Measurements from ENCODE around the gene CUL4B. TPM values are rescaled to one million over a fixed set of nuclear protein-coding genes. Genes with fewer than 3 reads are reported as not detected.
A peak's percentile ranks its signal among the peaks of the same experiment; 100 is the strongest.

The CUL4B gene
- total RNA-seq, 1 experiment from 2014 or later: 38.9 TPM

DNA sequence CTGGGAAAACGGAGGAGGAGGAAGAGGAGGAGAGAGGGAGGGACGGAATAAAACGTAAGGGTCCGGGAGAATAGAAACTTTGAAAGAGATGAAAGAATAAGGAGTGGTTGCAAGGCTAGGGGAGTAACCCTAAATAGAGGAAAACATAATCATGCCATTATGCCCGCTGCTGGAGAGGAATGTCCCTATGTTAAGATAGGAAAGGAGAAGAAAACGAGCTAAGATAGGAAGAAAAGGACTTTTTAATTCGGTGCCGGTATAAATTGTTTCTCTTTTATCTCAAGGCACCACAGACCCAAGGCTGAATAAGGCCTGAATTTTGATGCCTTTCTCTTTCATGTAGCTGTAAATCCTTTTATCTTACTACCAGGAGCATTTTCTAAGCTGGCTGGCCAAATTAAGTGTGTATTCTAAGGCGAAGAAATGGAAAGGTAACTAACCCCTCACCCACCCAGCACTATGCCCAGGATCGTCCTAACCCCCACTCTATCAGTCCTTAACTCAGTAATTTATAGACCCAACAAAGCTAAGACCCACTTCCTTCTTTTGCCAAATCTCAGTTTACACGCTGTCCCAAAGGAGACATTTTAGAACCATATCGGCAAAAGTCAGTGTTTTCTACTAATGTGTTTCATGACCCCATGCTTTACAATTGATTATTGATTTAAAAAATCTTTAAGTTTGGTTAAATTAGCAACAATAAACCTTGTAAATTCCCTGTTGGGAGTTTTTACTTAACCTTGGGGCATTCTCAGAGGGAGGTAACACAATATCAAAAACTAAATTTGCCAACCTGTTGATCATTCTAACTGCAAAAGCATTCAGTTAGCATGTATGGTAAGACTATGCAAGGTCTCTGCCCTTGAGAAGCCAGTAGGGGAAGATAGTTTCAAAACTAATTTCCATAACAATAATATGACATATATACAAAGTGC lies 1.1 kb upstream of the CUL4B start (continued):
- TF ChIP-seq, protein P1, sequence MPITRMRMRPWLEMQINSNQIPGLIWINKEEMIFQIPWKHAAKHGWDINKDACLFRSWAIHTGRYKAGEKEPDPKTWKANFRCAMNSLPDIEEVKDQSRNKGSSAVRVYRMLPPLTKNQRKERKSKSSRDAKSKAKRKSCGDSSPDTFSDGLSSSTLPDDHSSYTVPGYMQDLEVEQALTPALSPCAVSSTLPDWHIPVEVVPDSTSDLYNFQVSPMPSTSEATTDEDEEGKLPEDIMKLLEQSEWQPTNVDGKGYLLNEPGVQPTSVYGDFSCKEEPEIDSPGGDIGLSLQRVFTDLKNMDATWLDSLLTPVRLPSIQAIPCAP (CRISPR knock-in tag; IDR thresholded peaks at IDR 0.05): no peak

DNA sequence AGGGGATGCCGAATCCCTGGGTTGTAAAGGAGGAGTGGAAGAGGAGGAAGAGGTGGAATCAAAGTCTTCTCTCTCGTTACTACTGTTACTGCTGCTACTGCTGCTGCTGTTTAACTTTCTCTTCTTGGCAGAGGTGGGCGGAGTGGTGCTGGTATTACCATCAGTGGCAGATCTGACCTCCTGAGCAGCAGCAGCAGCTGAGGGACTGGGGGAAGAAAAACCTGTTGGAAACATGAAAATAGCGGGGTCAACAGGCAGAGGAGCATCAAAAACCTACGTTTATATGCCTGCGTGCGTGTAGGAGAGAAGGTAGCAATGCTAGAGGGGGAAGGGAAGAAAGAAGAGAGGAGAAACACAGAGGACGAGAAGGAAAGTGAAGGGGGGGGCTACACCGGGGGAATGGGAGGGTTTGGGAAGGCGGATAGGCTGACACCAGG lies 339 bp downstream of the CUL4B start:
- CTCF ChIA-PET: interaction anchor here (0.6 to 1.9 kb wide), 2 partner anchors 43 to 297 kb away, joined by 3 to 5 read pairs; partner anchors contain the start of gene MCTS1
- DNase-seq (ENCODE audit: low spot score): peak; percentile 11
- H3K9me3 Mint-ChIP-seq: no peaks in the 10 kb centered on the region
- H3K36me3 Mint-ChIP-seq: peaks cover 10% of the 10 kb centered on the region
- H3K27me3 Mint-ChIP-seq (ENCODE audit: low read depth): no peaks in the 10 kb centered on the region
- peak; percentile 3; the same call in 1 of the 2 replicates for ATAC-seq
- peak overlapping the region; percentile 98 for H3K27ac Mint-ChIP-seq
- peak overlapping the region; percentile 93 for H3K4me3 Mint-ChIP-seq
- POLR2A ChIA-PET: interaction anchor here (0.6 to 1.9 kb wide), 3 partner anchors 43 to 230 kb away, joined by 3 to 21 read pairs (median 4); partner anchors contain the start of gene MCTS1
- TF ChIP-seq, protein P2, sequence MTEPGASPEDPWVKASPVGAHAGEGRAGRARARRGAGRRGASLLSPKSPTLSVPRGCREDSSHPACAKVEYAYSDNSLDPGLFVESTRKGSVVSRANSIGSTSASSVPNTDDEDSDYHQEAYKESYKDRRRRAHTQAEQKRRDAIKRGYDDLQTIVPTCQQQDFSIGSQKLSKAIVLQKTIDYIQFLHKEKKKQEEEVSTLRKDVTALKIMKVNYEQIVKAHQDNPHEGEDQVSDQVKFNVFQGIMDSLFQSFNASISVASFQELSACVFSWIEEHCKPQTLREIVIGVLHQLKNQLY (CRISPR knock-in tag; IDR thresholded peaks at IDR 0.05): no peak
- TF ChIP-seq FOXJ3 (CRISPR knock-in tag; IDR thresholded peaks at IDR 0.05; ENCODE audit: borderline replicate concordance) (no peak), MXD4 (CRISPR knock-in tag; IDR thresholded peaks at IDR 0.05; ENCODE audit: borderline replicate concordance) (no peak), SMAD4 (CRISPR knock-in tag; IDR thresholded peaks at IDR 0.05) (no peak), SOX15 (CRISPR knock-in tag; IDR thresholded peaks at IDR 0.05) (no peak), RORB (CRISPR knock-in tag; IDR thresholded peaks at IDR 0.05) (no peak), HMGA2 (CRISPR knock-in tag; IDR thresholded peaks at IDR 0.05) (no peak), ZNF219 (CRISPR knock-in tag; IDR thresholded peaks at IDR 0.05; ENCODE audit: borderline replicate concordance) (no peak), ZNF423 (CRISPR knock-in tag; IDR thresholded peaks at IDR 0.05) (no peak), FOXP1 (CRISPR knock-in tag; IDR thresholded peaks at IDR 0.05; ENCODE audit: borderline replicate concordance) (no peak)
- TF ChIP-seq, protein P3, sequence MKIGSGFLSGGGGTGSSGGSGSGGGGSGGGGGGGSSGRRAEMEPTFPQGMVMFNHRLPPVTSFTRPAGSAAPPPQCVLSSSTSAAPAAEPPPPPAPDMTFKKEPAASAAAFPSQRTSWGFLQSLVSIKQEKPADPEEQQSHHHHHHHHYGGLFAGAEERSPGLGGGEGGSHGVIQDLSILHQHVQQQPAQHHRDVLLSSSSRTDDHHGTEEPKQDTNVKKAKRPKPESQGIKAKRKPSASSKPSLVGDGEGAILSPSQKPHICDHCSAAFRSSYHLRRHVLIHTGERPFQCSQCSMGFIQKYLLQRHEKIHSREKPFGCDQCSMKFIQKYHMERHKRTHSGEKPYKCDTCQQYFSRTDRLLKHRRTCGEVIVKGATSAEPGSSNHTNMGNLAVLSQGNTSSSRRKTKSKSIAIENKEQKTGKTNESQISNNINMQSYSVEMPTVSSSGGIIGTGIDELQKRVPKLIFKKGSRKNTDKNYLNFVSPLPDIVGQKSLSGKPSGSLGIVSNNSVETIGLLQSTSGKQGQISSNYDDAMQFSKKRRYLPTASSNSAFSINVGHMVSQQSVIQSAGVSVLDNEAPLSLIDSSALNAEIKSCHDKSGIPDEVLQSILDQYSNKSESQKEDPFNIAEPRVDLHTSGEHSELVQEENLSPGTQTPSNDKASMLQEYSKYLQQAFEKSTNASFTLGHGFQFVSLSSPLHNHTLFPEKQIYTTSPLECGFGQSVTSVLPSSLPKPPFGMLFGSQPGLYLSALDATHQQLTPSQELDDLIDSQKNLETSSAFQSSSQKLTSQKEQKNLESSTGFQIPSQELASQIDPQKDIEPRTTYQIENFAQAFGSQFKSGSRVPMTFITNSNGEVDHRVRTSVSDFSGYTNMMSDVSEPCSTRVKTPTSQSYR (CRISPR knock-in tag; IDR thresholded peaks at IDR 0.05): no peak
- TF ChIP-seq, protein P4, sequence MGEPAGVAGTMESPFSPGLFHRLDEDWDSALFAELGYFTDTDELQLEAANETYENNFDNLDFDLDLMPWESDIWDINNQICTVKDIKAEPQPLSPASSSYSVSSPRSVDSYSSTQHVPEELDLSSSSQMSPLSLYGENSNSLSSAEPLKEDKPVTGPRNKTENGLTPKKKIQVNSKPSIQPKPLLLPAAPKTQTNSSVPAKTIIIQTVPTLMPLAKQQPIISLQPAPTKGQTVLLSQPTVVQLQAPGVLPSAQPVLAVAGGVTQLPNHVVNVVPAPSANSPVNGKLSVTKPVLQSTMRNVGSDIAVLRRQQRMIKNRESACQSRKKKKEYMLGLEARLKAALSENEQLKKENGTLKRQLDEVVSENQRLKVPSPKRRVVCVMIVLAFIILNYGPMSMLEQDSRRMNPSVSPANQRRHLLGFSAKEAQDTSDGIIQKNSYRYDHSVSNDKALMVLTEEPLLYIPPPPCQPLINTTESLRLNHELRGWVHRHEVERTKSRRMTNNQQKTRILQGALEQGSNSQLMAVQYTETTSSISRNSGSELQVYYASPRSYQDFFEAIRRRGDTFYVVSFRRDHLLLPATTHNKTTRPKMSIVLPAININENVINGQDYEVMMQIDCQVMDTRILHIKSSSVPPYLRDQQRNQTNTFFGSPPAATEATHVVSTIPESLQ (CRISPR knock-in tag; IDR thresholded peaks at IDR 0.05): no peak
- TF ChIP-seq, protein P5, sequence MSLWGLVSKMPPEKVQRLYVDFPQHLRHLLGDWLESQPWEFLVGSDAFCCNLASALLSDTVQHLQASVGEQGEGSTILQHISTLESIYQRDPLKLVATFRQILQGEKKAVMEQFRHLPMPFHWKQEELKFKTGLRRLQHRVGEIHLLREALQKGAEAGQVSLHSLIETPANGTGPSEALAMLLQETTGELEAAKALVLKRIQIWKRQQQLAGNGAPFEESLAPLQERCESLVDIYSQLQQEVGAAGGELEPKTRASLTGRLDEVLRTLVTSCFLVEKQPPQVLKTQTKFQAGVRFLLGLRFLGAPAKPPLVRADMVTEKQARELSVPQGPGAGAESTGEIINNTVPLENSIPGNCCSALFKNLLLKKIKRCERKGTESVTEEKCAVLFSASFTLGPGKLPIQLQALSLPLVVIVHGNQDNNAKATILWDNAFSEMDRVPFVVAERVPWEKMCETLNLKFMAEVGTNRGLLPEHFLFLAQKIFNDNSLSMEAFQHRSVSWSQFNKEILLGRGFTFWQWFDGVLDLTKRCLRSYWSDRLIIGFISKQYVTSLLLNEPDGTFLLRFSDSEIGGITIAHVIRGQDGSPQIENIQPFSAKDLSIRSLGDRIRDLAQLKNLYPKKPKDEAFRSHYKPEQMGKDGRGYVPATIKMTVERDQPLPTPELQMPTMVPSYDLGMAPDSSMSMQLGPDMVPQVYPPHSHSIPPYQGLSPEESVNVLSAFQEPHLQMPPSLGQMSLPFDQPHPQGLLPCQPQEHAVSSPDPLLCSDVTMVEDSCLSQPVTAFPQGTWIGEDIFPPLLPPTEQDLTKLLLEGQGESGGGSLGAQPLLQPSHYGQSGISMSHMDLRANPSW (CRISPR knock-in tag; conservative IDR thresholded peaks at IDR 0.05; ENCODE audit: low read depth): no peak
- TF ChIP-seq, protein P6, sequence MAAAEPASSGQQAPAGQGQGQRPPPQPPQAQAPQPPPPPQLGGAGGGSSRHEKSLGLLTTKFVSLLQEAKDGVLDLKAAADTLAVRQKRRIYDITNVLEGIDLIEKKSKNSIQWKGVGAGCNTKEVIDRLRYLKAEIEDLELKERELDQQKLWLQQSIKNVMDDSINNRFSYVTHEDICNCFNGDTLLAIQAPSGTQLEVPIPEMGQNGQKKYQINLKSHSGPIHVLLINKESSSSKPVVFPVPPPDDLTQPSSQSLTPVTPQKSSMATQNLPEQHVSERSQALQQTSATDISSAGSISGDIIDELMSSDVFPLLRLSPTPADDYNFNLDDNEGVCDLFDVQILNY (CRISPR knock-in tag; IDR thresholded peaks at IDR 0.05): no peak
- H3K4me1 Mint-ChIP-seq: peaks cover 14% of the 10 kb centered on the region
